H9 (cell line): ENCODE data around the gene ZNF296. TPM values are rescaled to one million over a fixed set of nuclear protein-coding genes. Genes with fewer than 3 reads are reported as not detected.

Experiments
- DNase-seq: peaks from one replicate; pipeline ENCODE4 v3.0.0-alpha.2; 2017
- H2AFZ ChIP-seq: one replicate; pipeline ENCODE4 v1.6.1; 2013; ENCODE audit warnings: mild to moderate bottlenecking, low read length, control low read depth, moderate library complexity
- H2AK5ac ChIP-seq: 2 replicates; pipeline ENCODE4 v1.6.1; 2013; ENCODE audit warnings: low read length, control low read depth, mixed read lengths; ENCODE audit not compliant: insufficient read length
- H2BK120ac ChIP-seq: one replicate; pipeline ENCODE4 v1.6.1; 2013; ENCODE audit warnings: low read depth, mild to moderate bottlenecking, low read length, control low read depth, inconsistent platforms; ENCODE audit not compliant: poor library complexity, severe bottlenecking
- H2BK12ac ChIP-seq: 2 replicates; pipeline ENCODE4 v1.6.1; 2013; ENCODE audit warnings: low read length, control low read depth, mixed read lengths, low read depth; ENCODE audit not compliant: insufficient read length
- H2BK15ac ChIP-seq: 2 replicates; pipeline ENCODE4 v1.6.1; 2013; ENCODE audit warnings: low read depth, low read length, control low read depth
- H2BK20ac ChIP-seq: one replicate; pipeline ENCODE4 v1.6.1; 2013; ENCODE audit warnings: low read depth, mild to moderate bottlenecking, low read length, control low read depth, inconsistent platforms; ENCODE audit not compliant: poor library complexity, severe bottlenecking
- H2BK5ac ChIP-seq: 2 replicates; pipeline ENCODE4 v1.6.1; 2013; ENCODE audit warnings: low read length, control low read depth, mixed read lengths; ENCODE audit not compliant: insufficient read length
- H3K14ac ChIP-seq: 2 replicates; pipeline ENCODE4 v1.6.1; 2013; ENCODE audit warnings: low read length, control low read depth; ENCODE audit not compliant: insufficient read depth
- H3K18ac ChIP-seq: 2 replicates; pipeline ENCODE4 v1.6.1; 2013; ENCODE audit warnings: low read depth, mild to moderate bottlenecking, mixed read lengths, low read length, control low read depth; ENCODE audit not compliant: insufficient read length
- H3K23ac ChIP-seq: 2 replicates; pipeline ENCODE4 v1.6.1; 2013; ENCODE audit warnings: low read length, control low read depth, mixed read lengths, low read depth; ENCODE audit not compliant: insufficient read length
- H3K23me2 ChIP-seq: 2 replicates; pipeline ENCODE4 v1.6.1; 2013; ENCODE audit warnings: low read depth, mild to moderate bottlenecking, mixed read lengths, low read length, control low read depth; ENCODE audit not compliant: insufficient read length, poor library complexity, severe bottlenecking
- H3K27ac ChIP-seq: 2 replicates; pipeline ENCODE4 v1.5.1; 2013; ENCODE audit warnings: low read length, control low read depth, mixed read lengths, low read depth; ENCODE audit not compliant: insufficient read length
- H3K27me3 ChIP-seq: 2 replicates; pipeline ENCODE4 v1.6.1; 2013; ENCODE audit warnings: low read length, control low read depth, inconsistent platforms; ENCODE audit not compliant: insufficient read depth
- H3K4ac ChIP-seq: 2 replicates; pipeline ENCODE4 v1.6.1; 2013; ENCODE audit warnings: low read depth, mild to moderate bottlenecking, control low read depth, inconsistent platforms, low read length, moderate library complexity
- H3K4me1 ChIP-seq: 2 replicates; pipeline ENCODE4 v1.6.1; 2013; ENCODE audit warnings: low read length, control low read depth, inconsistent platforms; ENCODE audit not compliant: insufficient read depth
- H3K4me2 ChIP-seq: 2 replicates; pipeline ENCODE4 v1.6.1; 2013; ENCODE audit warnings: low read length, control low read depth, mixed read lengths; ENCODE audit not compliant: insufficient read length, insufficient read depth
- H3K56ac ChIP-seq: 2 replicates; pipeline ENCODE4 v1.6.1; 2013; ENCODE audit warnings: low read depth, mild to moderate bottlenecking, mixed read lengths, low read length, control low read depth; ENCODE audit not compliant: insufficient read length
- H3K79me1 ChIP-seq: 2 replicates; pipeline ENCODE4 v1.6.1; 2013; ENCODE audit warnings: low read depth, mild to moderate bottlenecking, moderate library complexity, low read length, control low read depth, inconsistent platforms; ENCODE audit not compliant: insufficient read depth, poor library complexity, severe bottlenecking
- H3K79me2 ChIP-seq: 2 replicates; pipeline ENCODE4 v1.6.1; 2013; ENCODE audit warnings: low read length, control low read depth, inconsistent platforms; ENCODE audit not compliant: insufficient read depth
- H3K9ac ChIP-seq: 2 replicates; pipeline ENCODE4 v1.6.1; 2013; ENCODE audit warnings: low read length, control low read depth, mixed read lengths; ENCODE audit not compliant: insufficient read length; ENCODE audit errors: extremely low read depth
- H3K9me3 ChIP-seq: one replicate; pipeline ENCODE4 v1.6.1; 2013; ENCODE audit warnings: low read depth, low read length, inconsistent platforms; ENCODE audit not compliant: control insufficient read depth
- H3T11ph ChIP-seq: one replicate; pipeline ENCODE4 v1.6.1; 2013; ENCODE audit warnings: mild to moderate bottlenecking, low read length, control low read depth, inconsistent platforms
- H4K20me1 ChIP-seq: one replicate; pipeline ENCODE4 v1.6.1; 2013; ENCODE audit not compliant: control insufficient read depth, insufficient read length, insufficient read depth
- H4K5ac ChIP-seq: 2 replicates; pipeline ENCODE4 v1.6.1; 2013; ENCODE audit warnings: low read depth, mild to moderate bottlenecking, mixed read lengths, low read length, control low read depth; ENCODE audit not compliant: insufficient read length
- H4K8ac ChIP-seq: replicated peaks from 2 replicates; pipeline ENCODE4 v1.6.1; 2013; ENCODE audit warnings: low read length, control low read depth, mixed read lengths, low read depth; ENCODE audit not compliant: insufficient read length
- H4K91ac ChIP-seq: 2 replicates; pipeline ENCODE4 v1.6.1; 2013; ENCODE audit warnings: low read depth, mild to moderate bottlenecking, moderate library complexity, mixed read lengths, low read length, control low read depth; ENCODE audit not compliant: insufficient read length
- H3K27ac Mint-ChIP-seq, 3 experiments: 2 replicates in 2 of 3; 3 replicates in 1 of 3; pipeline ENCODE4 v1.8.0; 2020 to 2021; ENCODE audit warnings: mixed read lengths in 3 of 3, mild to moderate bottlenecking in 1 of 3, moderate library complexity in 1 of 3
- H3K27me3 Mint-ChIP-seq: 2 replicates; pipeline ENCODE4 v1.8.0; 2021; ENCODE audit warnings: low read depth, mild to moderate bottlenecking, moderate library complexity, mixed read lengths
- H3K36me3 Mint-ChIP-seq, 3 experiments: 2 replicates in 2 of 3; 3 replicates in 1 of 3; pipeline ENCODE4 v1.8.0; 2020 to 2021; ENCODE audit warnings: low read depth in 3 of 3, mixed read lengths in 3 of 3; ENCODE audit not compliant: insufficient read depth in 1 of 3
- H3K4me1 Mint-ChIP-seq, 2 experiments: 2 replicates each; pipeline ENCODE4 v1.8.0; 2020; ENCODE audit warnings: mixed read lengths in 2 of 2
- H3K4me3 Mint-ChIP-seq, 2 experiments: 2 replicates in 1 of 2; 3 replicates in 1 of 2; pipeline ENCODE4 v1.8.0; 2020 to 2021; ENCODE audit warnings: mild to moderate bottlenecking in 2 of 2, mixed read lengths in 2 of 2, moderate library complexity in 1 of 2
- H3K9me3 Mint-ChIP-seq, 2 experiments: 2 replicates in 1 of 2; 3 replicates in 1 of 2; pipeline ENCODE4 v1.8.0; 2020; ENCODE audit warnings: mild to moderate bottlenecking in 2 of 2, mixed read lengths in 2 of 2, moderate library complexity in 1 of 2
- CTCF ChIP-seq: fragments of 200-600 bp; sonication (generic); conservative IDR thresholded peaks from 3 replicates; pipeline ENCODE4 v1.8.0; 2021; ENCODE audit warnings: antibody characterized with exemption, mild to moderate bottlenecking
- WGBS: extraction: QIAGEN DNeasy Blood & Tissue Kit; methylation state at CpG from one replicate; pipeline ENCODE4 v1.1.7; 2013; ENCODE audit warnings: missing lambda C conversion rate, low lambda C conversion rate, mixed read lengths; ENCODE audit not compliant: insufficient read length; ENCODE audit errors: extremely low coverage; 5-methylcytosine and 5-hydroxymethylcytosine counted together
- total RNA-seq: library from RNA; stranded (reverse); gene quantifications from 2 replicates; pipeline ENCODE4 v1.2.1, GENCODE V29; 2021

ZNF296 gene
- total RNA-seq, 1 experiment from 2014 or later, result 14.8 TPM

- Histone ChIP-seq H4K20me1 (no peaks in the 10 kb centered on the region), H3K27ac (no peak overlapping the region), H3K18ac (no peak overlapping the region), H2AK5ac (no peak overlapping the region), H3K56ac (no peak overlapping the region), H3K14ac (no peak overlapping the region), H2BK15ac (no peak overlapping the region), H3T11ph (no peak overlapping the region), H4K91ac (no peak overlapping the region), H2BK12ac (no peak overlapping the region), H2BK5ac (no peak overlapping the region), H2AFZ (no peak overlapping the region), H3K27me3 (no peaks in the 10 kb centered on the region), H3K79me1 (no peaks in the 10 kb centered on the region), H2BK20ac (no peak overlapping the region), H3K23ac (no peak overlapping the region), H3K9ac (no peak overlapping the region), H3K9me3 (no peaks in the 10 kb centered on the region), H3K23me2 (peaks cover 20% of the 10 kb centered on the region), H4K5ac (no peak overlapping the region), H3K4ac (no peak overlapping the region), H3K4me1 (peaks cover 10% of the 10 kb centered on the region; the same call in 1 of the 2 replicates), H4K8ac (no peak overlapping the region), H3K4me2 (peak overlapping the region; percentile 48), H2BK120ac (no peak overlapping the region), H3K79me2 (peaks cover 7% of the 10 kb centered on the region; the same call in 1 of the 2 replicates)
- TF ChIP-seq CTCF, result no peak
- Mint-ChIP-seq H3K4me3 (peak overlapping the region; percentile 82 to 92), H3K9me3 (no peaks in the 10 kb centered on the region; a peak in 1 of 5 replicates), H3K36me3 (peaks cover 13 to 29% (median 26%) of the 10 kb centered on the region in 3 experiments; a peak in 6 of 7 replicates), H3K27me3 (no peaks in the 10 kb centered on the region; the same call in 1 of the 2 replicates), H3K4me1 (peaks cover 40 to 50% of the 10 kb centered on the region in 2 experiments), H3K27ac (peak overlapping the region; percentile 95 to 97 (median 97))
- WGBS, result no CpG with 5 or more reads among the region's 15 CpGs
- peak; percentile 71 for DNase-seq
These were observed 813 bp upstream of the ZNF296 start for GRCh38 chr19:45076851-45077730.
